ENCODE measurements around the gene FYB1.

GRCh38 chr5:39235648-39236047 is 16.3 kb upstream of the FYB1 start:
- TF ChIP-seq, protein P1, sequence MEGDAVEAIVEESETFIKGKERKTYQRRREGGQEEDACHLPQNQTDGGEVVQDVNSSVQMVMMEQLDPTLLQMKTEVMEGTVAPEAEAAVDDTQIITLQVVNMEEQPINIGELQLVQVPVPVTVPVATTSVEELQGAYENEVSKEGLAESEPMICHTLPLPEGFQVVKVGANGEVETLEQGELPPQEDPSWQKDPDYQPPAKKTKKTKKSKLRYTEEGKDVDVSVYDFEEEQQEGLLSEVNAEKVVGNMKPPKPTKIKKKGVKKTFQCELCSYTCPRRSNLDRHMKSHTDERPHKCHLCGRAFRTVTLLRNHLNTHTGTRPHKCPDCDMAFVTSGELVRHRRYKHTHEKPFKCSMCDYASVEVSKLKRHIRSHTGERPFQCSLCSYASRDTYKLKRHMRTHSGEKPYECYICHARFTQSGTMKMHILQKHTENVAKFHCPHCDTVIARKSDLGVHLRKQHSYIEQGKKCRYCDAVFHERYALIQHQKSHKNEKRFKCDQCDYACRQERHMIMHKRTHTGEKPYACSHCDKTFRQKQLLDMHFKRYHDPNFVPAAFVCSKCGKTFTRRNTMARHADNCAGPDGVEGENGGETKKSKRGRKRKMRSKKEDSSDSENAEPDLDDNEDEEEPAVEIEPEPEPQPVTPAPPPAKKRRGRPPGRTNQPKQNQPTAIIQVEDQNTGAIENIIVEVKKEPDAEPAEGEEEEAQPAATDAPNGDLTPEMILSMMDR (IDR thresholded peaks at IDR 0.05; ENCODE audit: low read depth, low read length) = no peak
- TF ChIP-seq POLR2A (IDR thresholded peaks at IDR 0.05; ENCODE audit: extremely low read depth, insufficient read length) (no peak), MYC (IDR thresholded peaks at IDR 0.05; ENCODE audit: low read depth, low read length) (no peak)
- TF ChIP-seq, protein P2, sequence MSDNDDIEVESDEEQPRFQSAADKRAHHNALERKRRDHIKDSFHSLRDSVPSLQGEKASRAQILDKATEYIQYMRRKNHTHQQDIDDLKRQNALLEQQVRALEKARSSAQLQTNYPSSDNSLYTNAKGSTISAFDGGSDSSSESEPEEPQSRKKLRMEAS (IDR thresholded peaks at IDR 0.05; ENCODE audit: low read depth, low read length) = no peak

All from NB4 (cell line).